ENCODE measurements around the gene VAC14.
A peak's percentile ranks its signal among the peaks of the same experiment; 100 is the strongest.
"Not testable (repeated sequence)": the region's sequence is repeated elsewhere in the genome, so short reads cannot be mapped to it uniquely, and the experiment has no call there.

The VAC14 gene

DNA sequence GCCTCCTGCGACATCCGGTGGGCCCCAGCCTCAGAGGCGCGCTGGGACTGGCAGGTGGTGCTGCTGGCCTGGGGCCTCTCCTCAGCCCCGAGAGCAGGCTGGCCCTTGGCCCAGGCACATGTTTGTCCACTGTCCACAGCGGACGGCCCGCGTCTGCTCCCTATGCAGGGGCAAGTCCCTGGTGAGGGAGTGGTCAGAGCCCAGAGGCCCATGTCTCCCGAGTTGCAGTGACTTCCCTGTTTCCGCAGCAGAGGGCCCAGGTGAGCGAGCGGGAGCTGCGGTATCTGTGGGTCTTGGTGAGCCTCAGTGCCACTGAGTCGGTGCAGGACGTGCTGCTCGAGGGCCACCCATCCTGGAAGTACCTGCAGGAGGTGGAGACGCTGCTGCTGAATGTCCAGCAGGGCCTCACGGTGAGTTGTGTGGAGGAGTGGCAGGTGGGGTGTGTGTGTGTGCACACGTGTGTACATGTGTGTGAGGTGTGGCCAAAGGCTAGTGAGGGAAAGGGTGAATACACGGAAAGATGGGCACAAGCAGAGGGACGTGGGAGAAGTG, 144.2 kb downstream of the VAC14 start:
- DNase-seq, result no peak

DNA sequence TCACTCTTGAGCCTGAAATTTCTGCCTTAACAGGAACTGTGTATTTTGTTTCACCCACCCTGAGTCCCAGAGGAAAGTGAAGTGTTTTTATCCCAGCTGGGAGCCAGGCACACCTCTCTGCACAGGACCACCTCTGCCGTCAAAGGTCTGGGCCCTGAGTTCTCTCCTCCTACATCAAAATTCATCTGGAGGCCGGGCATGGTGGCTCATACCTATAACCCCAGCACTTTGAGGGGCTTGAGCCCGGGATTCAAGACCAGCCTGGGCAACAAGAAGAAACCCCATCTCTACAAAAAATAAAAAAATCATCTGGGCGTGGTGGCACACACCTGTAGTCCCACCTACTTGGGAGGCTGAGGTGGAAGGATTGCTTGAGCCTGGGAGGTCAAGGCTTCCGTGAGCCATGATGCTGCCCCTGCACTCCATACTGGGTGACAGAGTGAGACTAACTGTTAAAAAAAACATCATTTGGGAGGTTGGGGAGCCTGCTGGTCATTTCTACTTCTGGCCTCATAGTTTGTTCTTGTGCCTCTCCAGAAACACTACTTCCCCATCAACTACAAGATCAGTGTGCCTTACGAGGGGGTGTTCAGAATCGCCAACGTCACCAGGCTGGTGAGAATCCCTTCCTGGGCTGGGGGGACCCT, 144.8 kb downstream of the VAC14 start:
- DNase-seq, result no peak

DNA sequence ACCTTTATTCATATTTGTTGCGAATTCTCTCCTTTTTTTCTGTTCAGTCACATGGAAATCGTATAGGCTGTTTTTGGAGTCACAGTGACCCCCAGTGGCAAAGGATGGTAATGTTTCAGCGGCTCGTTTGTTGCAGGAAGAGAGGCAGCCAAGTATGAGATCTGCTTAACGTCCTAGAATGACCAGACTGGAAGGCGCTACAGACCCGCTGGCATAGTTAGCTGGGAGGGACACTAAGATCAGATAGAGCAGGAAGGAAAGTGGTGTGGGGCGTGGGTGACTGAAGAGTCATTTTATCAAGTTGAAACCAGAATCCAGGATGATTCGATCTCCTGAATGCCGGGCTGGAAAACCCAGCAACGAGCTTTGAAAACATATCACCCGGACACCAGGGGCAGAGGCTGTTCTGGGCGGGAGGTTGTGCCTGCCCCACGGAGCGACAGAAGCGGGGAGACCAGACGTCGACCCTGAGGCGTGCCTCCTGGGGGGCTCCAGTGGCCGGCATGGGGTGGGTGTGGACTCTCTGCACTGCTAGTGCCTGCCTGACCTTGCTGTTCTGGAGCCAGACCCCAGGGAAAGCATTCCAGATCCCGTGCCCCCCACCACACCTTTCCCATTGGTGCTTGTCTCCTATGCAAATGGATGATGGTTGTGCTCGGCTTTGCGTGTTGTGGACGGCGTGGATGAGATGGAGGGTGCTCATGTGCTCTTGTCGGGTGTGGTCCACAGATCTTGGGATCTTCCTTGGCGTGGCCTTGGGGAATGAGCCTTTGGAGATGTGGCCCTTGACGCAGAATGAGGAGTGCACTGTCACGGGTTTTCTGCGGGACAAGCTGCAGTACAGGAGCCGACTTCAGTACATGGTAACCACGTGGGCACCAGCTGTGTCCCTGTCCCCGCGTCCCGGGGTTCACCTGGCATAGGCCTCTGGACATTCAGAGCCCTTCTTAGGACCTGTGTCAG, 146.9 kb downstream of the VAC14 start:
- peak; percentile 83 for DNase-seq

- DNase-seq, result no peak
Observed at GRCh38 chr16:70653406-70653805, 147.6 kb downstream of the VAC14 start.

GRCh38 chr16:70652322-70652721, 148.6 kb downstream of the VAC14 start:
- DNase-seq, result no peak

- no peak for DNase-seq
Observed at GRCh38 chr16:70651524-70651923, 149.4 kb downstream of the VAC14 start.

GRCh38 chr16:70650216-70650615, 150.7 kb downstream of the VAC14 start:
- no peak for DNase-seq

DNA sequence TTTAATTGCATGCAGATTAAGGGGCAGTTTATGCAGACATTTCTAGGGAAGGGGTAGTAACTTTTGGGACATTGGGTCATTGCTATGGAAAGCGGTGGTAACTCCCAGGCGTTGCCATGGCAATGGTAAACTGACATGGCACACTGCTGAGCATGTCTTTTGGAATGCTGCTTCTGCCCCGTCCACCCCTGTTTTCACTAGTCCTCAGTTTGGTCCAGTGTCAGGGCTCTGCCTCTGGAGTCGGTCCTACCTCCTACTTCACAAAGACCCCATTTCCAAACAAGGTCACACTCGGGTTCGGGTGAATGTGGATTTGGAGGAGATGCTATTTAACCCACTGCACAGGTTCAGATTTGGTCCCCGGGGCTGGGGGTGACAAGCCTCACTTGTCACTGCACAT, 151.7 kb downstream of the VAC14 start:
- DNase-seq, result no peak

GRCh38 chr16:70648606-70649005, 152.4 kb downstream of the VAC14 start:
- no peak for DNase-seq

- no peak for DNase-seq
Observed at GRCh38 chr16:70647441-70648359, 153.3 kb downstream of the VAC14 start.

DNA sequence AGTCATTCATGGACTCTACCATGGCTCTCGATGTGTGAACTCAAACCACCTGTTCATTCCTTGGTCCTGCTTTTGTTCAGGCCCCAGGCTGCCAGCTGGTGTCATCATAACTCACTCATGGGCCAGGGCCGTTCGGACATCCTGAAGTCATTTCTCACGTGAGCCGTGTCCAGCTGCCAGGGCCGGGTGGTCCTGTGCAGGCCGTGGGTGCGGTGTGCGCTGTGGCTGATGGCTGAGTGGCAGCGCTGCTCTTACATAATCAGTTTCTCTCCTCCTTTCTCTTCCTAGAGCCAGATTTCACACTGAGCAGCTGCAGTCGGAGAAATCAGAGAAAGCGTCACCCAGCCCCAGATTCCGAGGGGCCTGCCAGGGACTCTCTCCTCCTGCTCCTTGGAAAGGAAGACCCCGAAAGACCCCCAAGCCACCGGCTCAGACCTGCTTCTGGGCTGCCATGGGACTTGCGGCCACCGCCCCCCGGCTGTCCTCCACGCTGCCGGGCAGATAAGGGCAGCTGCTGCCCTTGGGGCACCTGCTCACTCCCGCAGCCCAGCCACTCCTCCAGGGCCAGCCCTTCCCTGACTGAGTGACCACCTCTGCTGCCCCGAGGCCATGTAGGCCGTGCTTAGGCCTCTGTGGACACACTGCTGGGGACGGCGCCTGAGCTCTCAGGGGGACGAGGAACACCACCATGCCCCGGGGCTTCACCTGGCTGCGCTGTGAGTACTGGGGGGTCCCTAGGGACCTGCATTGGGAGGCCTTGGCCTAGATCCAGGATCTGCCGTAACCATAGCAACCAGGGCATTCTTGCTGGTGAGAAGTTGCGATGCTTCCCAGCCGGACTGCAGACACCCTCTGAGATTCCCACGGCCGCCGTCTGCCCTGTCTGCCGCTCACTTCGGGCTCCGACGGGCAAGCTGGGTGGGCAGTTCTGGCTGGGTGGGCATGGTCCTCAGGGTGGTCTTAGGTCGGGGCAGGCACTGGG, 154.4 kb downstream of the VAC14 start, which contains the start of gene IL34:
TSS of gene IL34 (plus strand) at position 300 of the 982 bp plus-strand sequence. CDS start at position 689, 389 bp downstream.
- DNase-seq, result no peak

GRCh38 chr16:70644763-70645597, 156.0 kb downstream of the VAC14 start:
- DNase-seq, result no peak

GRCh38 chr16:70643264-70643663, 157.7 kb downstream of the VAC14 start:
- DNase-seq, result not testable (repeated sequence)

DNA sequence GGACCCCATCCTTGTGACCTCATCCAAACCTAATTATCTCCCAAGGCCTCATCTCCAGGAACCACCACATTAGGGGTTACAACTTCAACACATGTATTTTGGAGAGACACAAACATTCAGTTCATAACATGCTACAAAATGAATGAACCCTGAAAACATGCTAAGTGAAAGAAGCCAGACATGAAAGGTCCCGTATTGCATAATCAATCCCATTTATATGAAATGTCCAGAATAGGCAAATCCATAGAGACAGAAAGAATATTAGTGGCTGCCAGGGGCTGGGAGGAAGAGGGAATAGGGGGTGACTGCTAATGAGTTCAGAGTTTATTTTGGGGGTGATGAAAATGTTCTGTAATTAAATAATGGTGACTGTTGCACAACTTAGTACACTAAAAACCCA, 158.3 kb downstream of the VAC14 start:
- no peak for DNase-seq

DNA sequence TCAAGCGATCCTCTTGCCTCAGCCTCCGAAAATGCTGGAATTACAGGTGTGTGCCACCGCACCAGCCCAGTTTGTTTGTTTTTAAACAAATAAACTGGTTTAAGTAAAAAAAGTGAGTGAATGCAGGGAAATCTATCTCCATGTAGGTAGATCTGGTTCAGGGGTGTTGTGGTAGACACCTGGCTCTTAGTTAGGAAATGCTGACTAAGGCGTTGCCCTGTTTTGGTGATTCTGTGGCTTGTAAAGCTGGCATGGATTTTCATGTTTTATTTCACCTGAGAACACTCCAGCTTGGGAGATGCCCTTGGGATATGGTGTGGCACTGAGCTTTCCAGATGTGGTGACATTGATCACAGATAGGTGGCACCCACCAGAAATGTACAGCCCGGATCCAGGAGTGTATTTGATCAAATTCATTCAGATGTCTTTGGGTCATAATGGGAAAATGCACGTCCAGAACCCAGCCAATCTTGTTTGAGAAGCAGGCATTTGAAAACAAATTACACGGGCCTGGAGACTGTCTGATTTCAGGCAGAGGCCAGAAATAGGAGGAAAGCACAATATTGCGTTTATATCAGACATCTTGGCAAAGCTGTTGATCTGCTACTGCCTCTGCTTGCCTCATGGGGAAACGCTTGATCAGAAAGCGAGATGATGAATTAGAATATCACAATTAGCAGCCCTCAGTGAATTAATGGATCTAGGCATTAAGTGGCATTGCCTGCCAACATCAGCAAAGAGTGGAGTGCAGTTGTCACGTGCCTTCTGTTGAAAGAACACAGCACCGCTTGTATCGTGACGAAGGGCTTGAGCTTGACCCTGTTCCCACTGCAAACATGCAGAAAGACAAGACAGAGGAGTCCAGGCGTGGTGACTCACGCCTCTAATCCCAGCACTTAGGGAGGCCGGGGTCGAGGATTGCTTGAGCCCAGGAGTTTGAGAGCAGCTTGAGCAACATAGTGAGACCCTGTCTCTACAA, 161.9 kb downstream of the VAC14 start:
- no peak for DNase-seq

Measured in activated CD4-positive, alpha-beta T cell treated with anti-CD3 and anti-CD28 coated beads, Interleukin-10, Interleukin-2, amounts not matched to agents 100 ng/mL and 50 ng/mL, durations not matched to agents 16 hours and 8 hours (primary cell).